A673 (cell line): ENCODE measurements around the gene FAR1.

Source experiments
- CTCF ChIP-seq: fragments of 300-800, 200-600 bp; sonication (generic); conservative IDR thresholded peaks from 2 replicates; pipeline ENCODE4 v1.5.1; 2017; ENCODE audit warnings: low read depth, mild to moderate bottlenecking, antibody characterized with exemption, low read length, moderate library complexity, mixed read lengths
- EZH2 ChIP-seq: fragments of 200-600 bp; sonication (generic); IDR thresholded peaks from 2 replicates; pipeline ENCODE4 v1.6.1; 2017; ENCODE audit warnings: borderline replicate concordance, low read depth, mild to moderate bottlenecking, mixed read lengths, antibody characterized with exemption, low read length; ENCODE audit not compliant: poor library complexity, severe bottlenecking

- TF ChIP-seq CTCF (no peak), EZH2 (no peak)
Measured at GRCh38 chr11:13667795-13668101, 720 bp upstream of the FAR1 start.
